Adrenal gland (tissue), 5 donors: ENCODE data around the gene CIBAR2.

Experiments used
- CTCF ChIP-seq, 6 experiments: fragments of 450-650 bp in 4 of 6; fragments of 200-600 bp in 2 of 6; sonication (generic) in 1 of 6; IDR thresholded peaks; 1 replicate in 5 of 6; 2 replicates in 1 of 6; pipeline versions ENCODE4 v1.5.1 to v1.8.0; 2016 to 2021; ENCODE audit warnings: antibody characterized with exemption in 6 of 6, mild to moderate bottlenecking in 2 of 6, moderate library complexity in 1 of 6
- POLR2A ChIP-seq, 2 donors: fragments of 450-650 bp; IDR thresholded peaks; one replicate each; pipeline ENCODE4 v1.6.1; 2017; ENCODE audit warnings: antibody characterized with exemption in 2 of 2, mild to moderate bottlenecking in 2 of 2, moderate library complexity in 1 of 2
- donor health status: DM: no; HTN: no; CAD: no.

- TF ChIP-seq POLR2A (IDR thresholded peaks at IDR 0.05) (no peak), CTCF (IDR thresholded peaks at IDR 0.05) (no peak)
These were observed 13.5 kb upstream of the CIBAR2 start for GRCh38 chr16:85125570-85126393.
